H1 (cell line): Measurements from ENCODE around the gene SFRP5.

Source experiments
- BRCA1 ChIP-seq: IDR thresholded peaks from 2 replicates; pipeline ENCODE4 v1.6.1; 2012; ENCODE audit warnings: low read depth, low read length, improper control_type of control experiment
- CTCF ChIP-seq, 3 experiments: IDR thresholded peaks; 1 replicate in 2 of 3; 2 replicates in 1 of 3; pipeline versions ENCODE4 v1.5.1 to v1.6.1; 2011; ENCODE audit warnings: low read length in 3 of 3, mild to moderate bottlenecking in 3 of 3, inconsistent platforms in 2 of 3, low read depth in 1 of 3, moderate library complexity in 1 of 3; ENCODE audit not compliant: insufficient read depth in 1 of 3; ENCODE audit errors: control extremely low read depth in 1 of 3
- JUND ChIP-seq: IDR thresholded peaks from 2 replicates; pipeline ENCODE4 v1.6.1; 2011; ENCODE audit warnings: mild to moderate bottlenecking, improper control_type of control experiment, low read length
- KDM1A ChIP-seq: fragments of 200-600, 300-600 bp; sonication (generic); IDR thresholded peaks from 2 replicates; pipeline ENCODE4 v1.7.1; 2016; ENCODE audit warnings: mild to moderate bottlenecking, low read length, borderline replicate concordance
- KDM5A ChIP-seq: fragments of 200-600 bp; IDR thresholded peaks from 2 replicates; pipeline ENCODE4 v1.7.1; 2012; ENCODE audit warnings: mild to moderate bottlenecking, low read length, inconsistent platforms, mixed read lengths
- POLR2A ChIP-seq, 2 experiments: IDR thresholded peaks; 1 replicate in 1 of 2; 2 replicates in 1 of 2; pipeline ENCODE4 v1.6.1; 2011; ENCODE audit warnings: low read depth in 2 of 2, low read length in 2 of 2, mild to moderate bottlenecking in 2 of 2; ENCODE audit errors: control extremely low read depth in 1 of 2
- POLR2AphosphoS5 ChIP-seq: IDR thresholded peaks from 2 replicates; pipeline ENCODE4 v1.6.1; 2011; ENCODE audit warnings: low read depth, low read length
- SP1 ChIP-seq: IDR thresholded peaks from 2 replicates; pipeline ENCODE4 v1.6.1; 2011; ENCODE audit warnings: low read depth, low read length
- USF2 ChIP-seq: IDR thresholded peaks from 2 replicates; pipeline ENCODE4 v1.6.1; 2011; ENCODE audit warnings: low read length, improper control_type of control experiment

GRCh38 chr10:97812696-97813095 lies 40.9 kb upstream of the SFRP5 start:
- TF ChIP-seq POLR2AphosphoS5 (no peak), CTCF (IDR thresholded peaks at IDR 0.05; ENCODE audit: control extremely low read depth in 1 of 3, insufficient read depth in 1 of 3, low read depth in 1 of 3, low read length in 3 of 3) (no peak), BRCA1 (no peak), KDM1A (no peak), POLR2A (IDR thresholded peaks at IDR 0.05; ENCODE audit: control extremely low read depth in 1 of 2, low read depth in 2 of 2, low read length in 2 of 2) (no peak), SP1 (no peak), JUND (no peak), KDM5A (no peak), USF2 (no peak)
